ENCODE results near the gene CMTM4. TPM values are rescaled to one million over a fixed set of nuclear protein-coding genes. Genes with fewer than 3 reads are reported as not detected.

The CMTM4 gene
- polyA plus RNA-seq, 1 of the 3 experiments (the other 2 are of a cell fraction) = 21.7 TPM

DNA sequence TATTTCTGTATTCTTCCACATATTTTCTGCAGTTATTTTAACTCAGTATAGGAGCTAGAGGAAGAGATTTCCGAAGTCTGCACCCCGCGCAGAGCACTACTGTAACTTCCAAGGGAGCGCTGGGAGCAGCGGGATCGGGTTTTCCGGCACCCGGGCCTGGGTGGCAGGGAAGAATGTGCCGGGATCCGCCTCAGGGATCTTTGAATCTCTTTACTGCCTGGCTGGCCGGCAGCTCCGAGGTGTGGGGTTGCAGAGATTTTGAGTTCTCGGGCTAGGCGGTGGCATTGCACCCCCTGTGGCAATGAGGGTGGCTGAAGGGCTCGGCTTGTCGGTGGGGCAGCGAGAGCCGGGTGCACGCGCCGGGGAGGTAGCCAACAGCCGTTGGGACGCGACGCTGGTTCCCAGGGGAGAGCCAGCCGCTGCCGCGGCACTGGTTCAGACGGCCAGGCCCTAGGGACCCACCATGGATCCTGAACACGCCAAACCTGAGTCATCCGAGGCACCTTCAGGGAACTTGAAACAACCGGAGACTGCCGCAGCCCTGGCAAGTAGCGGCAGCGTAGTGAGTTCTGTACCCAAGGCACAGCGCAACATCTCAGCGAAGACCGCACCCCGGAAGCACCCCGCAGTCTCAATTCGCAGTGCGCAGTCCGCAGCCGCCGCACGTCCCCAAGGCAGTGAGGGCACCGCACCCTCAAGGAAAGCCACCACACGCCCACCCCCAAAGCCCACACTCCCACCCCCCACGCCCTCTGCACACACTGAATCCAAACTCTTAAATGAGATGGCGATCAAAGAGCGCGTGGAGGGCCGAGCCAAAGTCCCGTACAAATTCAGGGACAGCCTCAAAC, 130.3 kb downstream of the CMTM4 start, which contains the start of gene CMTM1:
TSS of gene CMTM1 (plus strand) at position 389 of the 851 bp plus-strand sequence. CDS start at position 464, 75 bp downstream.
- ChIA-PET POLR2A (interaction anchor here (0.7 kb wide), 1 partner anchor 13 kb away, joined by 3 read pairs; no protein-coding TSS in a partner anchor), CTCF (interaction anchor here (1.0 kb wide), 1 partner anchor 15 kb away, joined by 3 read pairs; no protein-coding TSS in a partner anchor)
- H3K9me3 ChIP-seq = no peaks in the 10 kb centered on the region
- TF ChIP-seq RFX5 (IDR thresholded peaks at IDR 0.05; ENCODE audit: low read length) = no peak
- no peak for TF ChIP-seq FOSL2 (IDR thresholded peaks at IDR 0.05; ENCODE audit: borderline replicate concordance, low read depth)
- no peak for TF ChIP-seq MAX (IDR thresholded peaks at IDR 0.05; ENCODE audit: low read depth)
- no peak for TF ChIP-seq FOXM1 (IDR thresholded peaks at IDR 0.05; ENCODE audit: low read depth)
- TF ChIP-seq SIN3A (IDR thresholded peaks at IDR 0.05; ENCODE audit: borderline replicate concordance, low read depth, low read length) = no peak
- no peak for TF ChIP-seq ELF1 (IDR thresholded peaks at IDR 0.05)
- no peak for TF ChIP-seq MXI1 (IDR thresholded peaks at IDR 0.05; ENCODE audit: low read depth, low read length)
- no peak within 1 kb of the TSS for H3K4me3 ChIP-seq (ENCODE audit: low read depth in 2 of 2, low read length in 1 of 2)
- peaks cover 60% of the 10 kb centered on the region for H3F3A ChIP-seq (replicated peaks; ENCODE audit: insufficient read depth)
- no peaks in the 10 kb centered on the region for H3K27me3 ChIP-seq (ENCODE audit: insufficient read depth)
- H3K4me1 ChIP-seq (ENCODE audit: control insufficient read depth in 1 of 2, insufficient read depth in 2 of 2, low read depth in 1 of 2, low read length in 1 of 2) = peaks cover 0 to 23% of the 10 kb centered on the region in 2 experiments; a peak in 2 of 4 replicates
- H2AFZ ChIP-seq (ENCODE audit: low read depth) = no peak within 1 kb of the TSS
- no peak for DNase-seq
- no peak within 1 kb of the TSS for H3K4me2 ChIP-seq
- no peaks in the 10 kb centered on the region for H3K9me2 ChIP-seq
- H3K27ac ChIP-seq (ENCODE audit: low read depth in 2 of 2, low read length in 1 of 2) = peak within 1 kb of the TSS in 1 of 2 experiments; percentile 30; a peak in 2 of 4 replicates
- no peak within 1 kb of the TSS for H3K9ac ChIP-seq
- H3K36me3 ChIP-seq (replicated peaks in 1 of 2; ENCODE audit: control insufficient read depth in 1 of 2, insufficient read depth in 2 of 2, low read length in 1 of 2) = peaks cover 39 to 44% of the 10 kb centered on the region in 2 experiments
- H4K20me1 ChIP-seq (ENCODE audit: insufficient read depth) = peaks cover 11% of the 10 kb centered on the region; the same call in 1 of the 2 replicates
- WGBS (ENCODE audit: low lambda C conversion rate) = 96% methylated on average over 50 of the region's 54 CpGs
- peaks cover 12% of the 10 kb centered on the region; the same call in 1 of the 2 replicates for H3K79me2 ChIP-seq (ENCODE audit: insufficient read depth)

Small RNAs within 50 kb of the gene (small RNA-seq; reads per million reads assigned to genes)
- gene CKLF-CMTM1 = 0 reads per million in 7 experiments

Other genes with a start within 250 kb of the CMTM4 start
- gene TK2, start 146.6 kb downstream of the CMTM4 start, polyA plus RNA-seq (2012; rRNA removed) = 25.2 and 37.6 TPM in 2 replicates
- 179 and 211 TPM in 2 replicates for gene CKLF, start 144.2 kb downstream of the CMTM4 start, polyA plus RNA-seq (2012; rRNA removed)
- gene CMTM1, start 130.3 kb downstream of the CMTM4 start, polyA plus RNA-seq (2012; rRNA removed) = 3.1 and 3.7 TPM in 2 replicates
- gene CMTM2, start 117.3 kb downstream of the CMTM4 start, polyA plus RNA-seq (2012; rRNA removed) = not detected in 2 replicates
- 64.2 and 69.4 TPM in 2 replicates for gene CMTM3, start 92.0 kb downstream of the CMTM4 start, polyA plus RNA-seq (2012; rRNA removed)
- gene DYNC1LI2, start 54.9 kb upstream of the CMTM4 start, polyA plus RNA-seq (2012; rRNA removed) = 33.1 and 49.6 TPM in 2 replicates
- gene TERB1, start 104.8 kb upstream of the CMTM4 start, polyA plus RNA-seq (2012; rRNA removed) = 0.06 and 0.08 TPM in 2 replicates
- gene NAE1, start 134.2 kb upstream of the CMTM4 start, polyA plus RNA-seq (2012; rRNA removed) = 33.8 and 45.5 TPM in 2 replicates
- 0.11 and 0.12 TPM in 2 replicates for gene CA7, start 147.7 kb upstream of the CMTM4 start, polyA plus RNA-seq (2012; rRNA removed)
- 4.7 and 7.3 TPM in 2 replicates for gene PDP2, start 183.8 kb upstream of the CMTM4 start, polyA plus RNA-seq (2012; rRNA removed)
- not detected in 2 replicates for gene CDH16, start 222.1 kb upstream of the CMTM4 start, polyA plus RNA-seq (2012; rRNA removed)
- 9.3 and 11.7 TPM in 2 replicates for gene RRAD, start 228.8 kb upstream of the CMTM4 start, polyA plus RNA-seq (2012; rRNA removed)
- 577 and 665 TPM in 2 replicates for gene CIAO2B, start 237.7 kb upstream of the CMTM4 start, polyA plus RNA-seq (2012; rRNA removed)
- gene CES2, start 238.8 kb upstream of the CMTM4 start, polyA plus RNA-seq (2012; rRNA removed) = 33.1 and 37.8 TPM in 2 replicates